HG03575 (cell line): ENCODE results near the gene SPHKAP.
"Not testable (repeated sequence)": the region's sequence is repeated elsewhere in the genome, so short reads cannot be mapped to it uniquely, and the experiment has no call there.

Source experiments
- ATAC-seq: cut with Tn5 transposase; IDR thresholded peaks from one replicate; pipeline ENCODE4 v1.9.1; 2021; ENCODE audit not compliant: unreplicated experiment, insufficient number of reproducible peaks, low FRiP score; ENCODE audit errors: extremely low read depth

The SPHKAP gene

GRCh38 chr2:228103379-228103778 is 78.1 kb downstream of the SPHKAP start:
- no peak for ATAC-seq

- no peak for ATAC-seq
These were observed 78.5 kb downstream of the SPHKAP start for GRCh38 chr2:228102949-228103348.

GRCh38 chr2:228094377-228094921 is 87.0 kb downstream of the SPHKAP start:
- no peak for ATAC-seq

- ATAC-seq: no peak
These were observed 89.4 kb downstream of the SPHKAP start for GRCh38 chr2:228092056-228092455.

- no peak for ATAC-seq
These were observed 94.9 kb downstream of the SPHKAP start for GRCh38 chr2:228086561-228086960.

- no peak for ATAC-seq
These were observed 96.8 kb downstream of the SPHKAP start for GRCh38 chr2:228084717-228085116.

GRCh38 chr2:228083131-228083530 is 98.4 kb downstream of the SPHKAP start:
- ATAC-seq: no peak

- ATAC-seq: no peak
These were observed 98.9 kb downstream of the SPHKAP start for GRCh38 chr2:228082571-228082970.

- ATAC-seq: no peak
These were observed 102.3 kb downstream of the SPHKAP start for GRCh38 chr2:228079194-228079593.

GRCh38 chr2:228076695-228077094 is 104.8 kb downstream of the SPHKAP start:
- not testable (repeated sequence) for ATAC-seq

GRCh38 chr2:228072669-228073068 is 108.8 kb downstream of the SPHKAP start:
- no peak for ATAC-seq

GRCh38 chr2:228067309-228067708 is 114.2 kb downstream of the SPHKAP start:
- ATAC-seq: no peak

GRCh38 chr2:228066126-228066798 is 115.2 kb downstream of the SPHKAP start:
- ATAC-seq: no peak

GRCh38 chr2:228065686-228066085 is 115.8 kb downstream of the SPHKAP start:
- no peak for ATAC-seq

- no peak for ATAC-seq
These were observed 116.6 kb downstream of the SPHKAP start for GRCh38 chr2:228064796-228065315.

- no peak for ATAC-seq
These were observed 117.5 kb downstream of the SPHKAP start for GRCh38 chr2:228064024-228064423.

- ATAC-seq: no peak
These were observed 117.9 kb downstream of the SPHKAP start for GRCh38 chr2:228063558-228063957.

GRCh38 chr2:228059735-228060134 is 121.8 kb downstream of the SPHKAP start:
- no peak for ATAC-seq

- ATAC-seq: no peak
These were observed 125.0 kb downstream of the SPHKAP start for GRCh38 chr2:228056293-228057097.
